Mammary epithelial cell (primary cell): ENCODE data around the gene YWHAE.

ENCODE experiments used
- CTCF ChIP-seq, 2 donors: IDR thresholded peaks in 1 of 2; conservative IDR thresholded peaks in 1 of 2; 2 replicates each; pipeline ENCODE4 v1.5.1; 2011 to 2012; ENCODE audit warnings: inconsistent platforms in 2 of 2, low read length in 2 of 2, mild to moderate bottlenecking in 2 of 2, control low read depth in 1 of 2, low read depth in 1 of 2; ENCODE audit not compliant: insufficient read depth in 1 of 2; ENCODE audit errors: extremely low read depth in 1 of 2
- EZH2 ChIP-seq: IDR thresholded peaks from 2 replicates; pipeline ENCODE4 v1.6.1; 2012; ENCODE audit warnings: low read length, inconsistent platforms, borderline replicate concordance

GRCh38 chr17:1420981-1421380 is 21.0 kb upstream of the YWHAE start:
- no peak for TF ChIP-seq CTCF (conservative IDR thresholded peaks at IDR 0.05 in 1 of 2, IDR thresholded peaks at IDR 0.05 in 1 of 2; ENCODE audit: extremely low read depth in 1 of 2, insufficient read depth in 1 of 2, low read depth in 1 of 2, low read length in 2 of 2)
- TF ChIP-seq EZH2 = no peak
